NCI-H1105 treated with DMSO at 0.1 percent for 48 hours (cell line): ENCODE results near the gene PHYKPL.
A peak's percentile ranks its signal among the peaks of the same experiment; 100 is the strongest.

Experiments
- DNase-seq: peaks from one replicate; lab custom pipeline; 2025; lab: John Stamatoyannopoulos, UW

The PHYKPL gene

GRCh38 chr5:178186427-178186826, 46.2 kb downstream of the PHYKPL start:
- DNase-seq = no peak

DNA sequence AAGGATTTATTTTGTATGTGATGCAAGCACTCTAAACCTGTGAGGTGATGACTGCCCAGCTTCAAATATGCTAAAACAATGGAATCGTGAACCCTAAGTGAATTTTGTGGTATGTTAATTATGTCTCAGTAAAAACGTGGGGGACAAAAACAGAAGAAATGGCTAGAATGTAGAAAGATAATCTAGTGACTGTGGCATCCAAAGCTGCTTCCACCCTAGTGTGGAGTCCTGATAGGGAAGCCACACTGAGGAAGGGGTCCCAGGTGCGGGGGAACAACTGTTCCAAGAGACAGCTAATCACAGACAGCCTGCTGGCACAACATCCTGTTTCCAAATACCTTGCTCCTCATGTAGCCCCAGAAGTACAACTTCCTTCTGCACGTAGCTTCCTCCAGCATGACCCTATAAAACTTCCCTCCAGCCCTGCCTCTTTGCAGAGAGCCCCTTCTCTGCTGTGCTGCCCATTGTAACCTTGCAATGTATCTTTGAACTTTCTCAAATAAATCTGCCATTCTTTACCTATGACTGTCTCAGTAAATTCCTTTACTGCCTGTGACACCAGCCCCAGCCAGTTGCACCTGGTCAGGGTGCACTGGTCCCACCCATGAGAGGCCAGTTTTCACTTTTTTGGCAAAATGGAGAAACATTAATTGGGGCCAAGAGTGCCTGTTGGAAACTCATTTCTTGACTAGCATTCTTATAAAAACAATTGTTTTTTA, 50.3 kb downstream of the PHYKPL start:
- no peak for DNase-seq

GRCh38 chr5:178180141-178180863, 52.3 kb downstream of the PHYKPL start:
- no peak for DNase-seq

- DNase-seq = no peak
Measured at GRCh38 chr5:178177569-178177968, 55.0 kb downstream of the PHYKPL start.

- DNase-seq = no peak
Measured at GRCh38 chr5:178176791-178177190, 55.8 kb downstream of the PHYKPL start.

- DNase-seq = no peak
Measured at GRCh38 chr5:178174456-178174855, 58.1 kb downstream of the PHYKPL start.

- no peak for DNase-seq
Measured at GRCh38 chr5:178170455-178170854, 62.1 kb downstream of the PHYKPL start.

DNA sequence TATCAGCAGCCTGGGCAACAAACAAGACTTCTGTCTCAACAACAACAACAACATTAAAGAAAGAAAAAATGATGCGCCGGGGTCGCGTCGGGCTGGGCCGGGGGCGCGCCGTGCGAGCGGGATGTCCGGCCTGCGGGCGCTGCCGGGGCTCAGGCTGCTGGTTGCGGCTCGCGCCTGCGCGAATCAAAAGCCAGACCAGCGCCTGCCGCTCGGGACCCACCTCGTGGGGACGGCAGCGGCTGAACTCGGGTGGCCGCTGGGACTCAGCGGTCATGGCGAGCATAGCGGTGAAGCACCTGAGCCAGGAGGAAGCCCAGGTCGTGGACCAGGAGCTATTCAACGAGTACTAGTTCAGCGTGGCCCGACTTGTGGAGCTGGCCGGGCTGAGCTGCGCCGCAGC, 67.0 kb downstream of the PHYKPL start:
- no peak for DNase-seq

- DNase-seq = peak; percentile 79
Measured at GRCh38 chr5:178163772-178164735, 68.5 kb downstream of the PHYKPL start.

GRCh38 chr5:178162481-178162880, 70.1 kb downstream of the PHYKPL start:
- DNase-seq = no peak

GRCh38 chr5:178160176-178160575, 72.4 kb downstream of the PHYKPL start:
- no peak for DNase-seq
